ENCODE measurements around the gene FRAS1.

DNA sequence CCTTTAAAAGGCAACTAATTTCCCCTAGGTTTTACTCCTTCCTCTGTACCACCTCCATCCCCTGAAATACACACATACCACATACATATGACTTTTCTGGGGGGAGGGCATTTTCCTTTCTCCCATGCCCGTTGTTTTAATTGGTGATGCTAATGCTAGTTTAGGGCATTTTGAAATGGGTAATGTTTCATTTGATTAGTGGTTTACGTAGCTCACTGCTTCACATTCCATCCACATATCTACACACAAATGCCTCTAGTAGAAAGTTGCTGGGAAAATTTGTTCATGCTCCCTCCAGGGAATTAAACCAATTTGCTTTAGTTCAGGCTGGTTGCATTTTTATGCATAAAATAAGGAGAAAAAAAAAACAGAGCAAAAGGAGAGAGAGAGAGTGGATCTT, 231.2 kb downstream of the FRAS1 start:
- TF ChIP-seq EGR1 (IDR thresholded peaks at IDR 0.05; ENCODE audit: borderline replicate concordance, low read depth, low read length) (no peak), RAD21 (IDR thresholded peaks at IDR 0.05 in 1 of 2, conservative IDR thresholded peaks at IDR 0.05 in 1 of 2; ENCODE audit: low read depth in 2 of 2, low read length in 2 of 2) (no peak)

Measured in H1 (cell line).